Osteoblast (primary cell): ENCODE measurements around the gene DCAF7. TPM values are rescaled to one million over a fixed set of nuclear protein-coding genes. Genes with fewer than 3 reads are reported as not detected.
A peak's percentile ranks its signal among the peaks of the same experiment; 100 is the strongest.

Experiments used
- DNase-seq: peaks from one replicate; pipeline ENCODE4 v3.0.0; 2011; ENCODE audit warnings: low spot score, mixed read lengths; ENCODE audit not compliant: insufficient read length; ENCODE audit errors: missing footprints
- H2AFZ ChIP-seq: 2 replicates; pipeline ENCODE4 v1.6.0; 2011; ENCODE audit warnings: mild to moderate bottlenecking, low read length
- H3K27ac ChIP-seq: 2 replicates; pipeline ENCODE4 v1.5.1; 2011; ENCODE audit warnings: mild to moderate bottlenecking, low read depth, low read length, moderate library complexity
- H3K27me3 ChIP-seq: 2 replicates; pipeline ENCODE4 v1.6.0; 2012; ENCODE audit warnings: mild to moderate bottlenecking, control low read depth, inconsistent platforms, low read length, moderate library complexity; ENCODE audit not compliant: insufficient read depth
- H3K36me3 ChIP-seq: 2 replicates; pipeline ENCODE4 v1.5.1; 2011; ENCODE audit warnings: mild to moderate bottlenecking, low read length, control low read depth, moderate library complexity; ENCODE audit not compliant: insufficient read depth
- H3K4me1 ChIP-seq: 2 replicates; pipeline ENCODE4 v1.5.1; 2011; ENCODE audit warnings: mild to moderate bottlenecking, low read length, control low read depth, moderate library complexity; ENCODE audit not compliant: insufficient read depth
- H3K4me2 ChIP-seq: 2 replicates; pipeline ENCODE4 v1.6.0; 2011; ENCODE audit warnings: mild to moderate bottlenecking, low read length; ENCODE audit not compliant: insufficient read depth
- H3K4me3 ChIP-seq: fragments of 200-600 bp; sonication (generic); 3 replicates; pipeline ENCODE4 v1.5.1; 2012; ENCODE audit warnings: mild to moderate bottlenecking, low read length, inconsistent platforms; ENCODE audit not compliant: insufficient read depth
- H3K79me2 ChIP-seq: 2 replicates; pipeline ENCODE4 v1.6.0; 2012; ENCODE audit warnings: mild to moderate bottlenecking, low read length, control low read depth, inconsistent platforms; ENCODE audit not compliant: insufficient read depth
- H3K9me3 ChIP-seq: 2 replicates; pipeline ENCODE4 v1.5.1; 2011; ENCODE audit warnings: low read depth, low read length, control low read depth
- H4K20me1 ChIP-seq: 2 replicates; pipeline ENCODE4 v1.6.0; 2012; ENCODE audit warnings: mild to moderate bottlenecking, low read length, control low read depth; ENCODE audit not compliant: insufficient read depth
- total RNA-seq: library from RNA; depleted of rRNA; stranded (reverse); fragments of >200 nt; gene quantifications from 2 replicates; pipeline ENCODE4 v1.2.3, GENCODE V29; 2012
- TF ChIP-seq, protein P1 (sequence below): IDR thresholded peaks from 2 replicates; pipeline ENCODE4 v1.5.1; 2011; ENCODE audit warnings: mild to moderate bottlenecking, low read depth, low read length, moderate library complexity; ENCODE audit errors: extremely low read depth

DCAF7 gene
- total RNA-seq, 1 donor: 24.6 TPM

DNA sequence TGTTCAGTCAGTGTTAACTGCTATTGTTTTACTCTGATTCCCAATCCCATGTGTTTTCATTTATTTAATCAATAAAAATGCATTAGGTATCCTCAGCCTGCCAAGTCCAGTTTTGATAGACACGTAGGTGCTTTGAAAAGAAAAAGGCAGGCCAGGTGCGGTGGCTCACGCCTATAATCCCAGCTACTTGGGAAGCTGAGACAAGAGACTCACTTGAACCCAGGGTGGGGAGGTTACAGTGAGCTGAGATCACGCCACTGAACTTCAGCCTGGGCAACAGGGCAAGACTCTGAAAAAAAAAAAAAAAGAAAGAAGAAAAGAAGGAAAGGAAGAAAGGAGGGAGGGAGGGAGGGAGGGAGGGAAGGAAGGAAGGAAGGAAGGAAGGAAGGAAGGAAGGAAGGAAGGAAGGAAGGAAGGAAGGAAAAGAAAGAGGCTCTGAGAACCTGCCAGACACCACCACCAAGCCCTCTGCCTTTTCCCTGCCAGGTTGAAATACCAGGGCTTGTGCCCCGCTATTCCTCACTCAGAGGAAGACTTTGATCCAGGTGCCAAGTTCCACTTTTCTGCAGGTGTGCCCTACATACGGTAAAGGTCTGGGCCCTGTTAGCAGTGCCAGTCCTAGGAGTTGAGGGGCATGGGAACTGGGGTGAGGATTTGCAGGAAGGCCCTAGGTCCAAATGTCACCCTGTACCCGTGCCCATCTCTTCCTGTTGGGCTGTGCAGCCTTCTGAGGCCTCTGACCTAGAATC is 37.2 kb upstream of the DCAF7 start:
- TF ChIP-seq, protein P1, sequence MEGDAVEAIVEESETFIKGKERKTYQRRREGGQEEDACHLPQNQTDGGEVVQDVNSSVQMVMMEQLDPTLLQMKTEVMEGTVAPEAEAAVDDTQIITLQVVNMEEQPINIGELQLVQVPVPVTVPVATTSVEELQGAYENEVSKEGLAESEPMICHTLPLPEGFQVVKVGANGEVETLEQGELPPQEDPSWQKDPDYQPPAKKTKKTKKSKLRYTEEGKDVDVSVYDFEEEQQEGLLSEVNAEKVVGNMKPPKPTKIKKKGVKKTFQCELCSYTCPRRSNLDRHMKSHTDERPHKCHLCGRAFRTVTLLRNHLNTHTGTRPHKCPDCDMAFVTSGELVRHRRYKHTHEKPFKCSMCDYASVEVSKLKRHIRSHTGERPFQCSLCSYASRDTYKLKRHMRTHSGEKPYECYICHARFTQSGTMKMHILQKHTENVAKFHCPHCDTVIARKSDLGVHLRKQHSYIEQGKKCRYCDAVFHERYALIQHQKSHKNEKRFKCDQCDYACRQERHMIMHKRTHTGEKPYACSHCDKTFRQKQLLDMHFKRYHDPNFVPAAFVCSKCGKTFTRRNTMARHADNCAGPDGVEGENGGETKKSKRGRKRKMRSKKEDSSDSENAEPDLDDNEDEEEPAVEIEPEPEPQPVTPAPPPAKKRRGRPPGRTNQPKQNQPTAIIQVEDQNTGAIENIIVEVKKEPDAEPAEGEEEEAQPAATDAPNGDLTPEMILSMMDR: no peak
- Histone ChIP-seq H3K9me3 (no peaks in the 10 kb centered on the region), H2AFZ (no peak overlapping the region), H4K20me1 (no peaks in the 10 kb centered on the region), H3K27me3 (peaks cover 24% of the 10 kb centered on the region), H3K4me3 (no peak overlapping the region), H3K36me3 (no peaks in the 10 kb centered on the region), H3K4me1 (peaks cover 9% of the 10 kb centered on the region), H3K4me2 (no peak overlapping the region), H3K79me2 (no peaks in the 10 kb centered on the region), H3K27ac (no peak overlapping the region)
- DNase-seq: peak; percentile 39

DNA sequence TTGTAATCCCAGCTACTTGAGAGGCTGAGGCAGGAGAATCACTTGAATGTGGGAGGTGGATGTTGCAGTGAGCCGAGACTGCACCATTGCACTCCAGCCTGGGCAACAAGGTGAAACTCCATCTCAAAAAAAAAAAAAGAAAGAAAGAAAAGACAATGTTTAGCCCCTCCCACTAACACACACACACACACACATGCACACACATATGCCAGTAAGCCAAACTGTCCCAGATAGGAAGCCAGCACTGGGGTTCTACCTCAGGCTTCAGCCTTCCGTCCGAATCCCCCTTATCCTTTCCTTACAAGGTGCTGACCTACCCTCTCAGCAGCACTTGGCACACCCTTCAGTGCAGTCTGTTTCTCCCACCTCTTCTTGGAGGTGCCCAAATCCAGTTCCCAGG is 35.8 kb upstream of the DCAF7 start:
- Histone ChIP-seq H3K4me3 (no peak overlapping the region), H3K9me3 (no peaks in the 10 kb centered on the region), H3K79me2 (no peaks in the 10 kb centered on the region), H3K27me3 (peaks cover 24% of the 10 kb centered on the region), H3K4me2 (no peak overlapping the region), H3K4me1 (peaks cover 9% of the 10 kb centered on the region), H3K27ac (no peak overlapping the region), H2AFZ (no peak overlapping the region), H4K20me1 (no peaks in the 10 kb centered on the region), H3K36me3 (no peaks in the 10 kb centered on the region)
- peak; percentile 58 for DNase-seq
- TF ChIP-seq, protein P1: no peak

DNA sequence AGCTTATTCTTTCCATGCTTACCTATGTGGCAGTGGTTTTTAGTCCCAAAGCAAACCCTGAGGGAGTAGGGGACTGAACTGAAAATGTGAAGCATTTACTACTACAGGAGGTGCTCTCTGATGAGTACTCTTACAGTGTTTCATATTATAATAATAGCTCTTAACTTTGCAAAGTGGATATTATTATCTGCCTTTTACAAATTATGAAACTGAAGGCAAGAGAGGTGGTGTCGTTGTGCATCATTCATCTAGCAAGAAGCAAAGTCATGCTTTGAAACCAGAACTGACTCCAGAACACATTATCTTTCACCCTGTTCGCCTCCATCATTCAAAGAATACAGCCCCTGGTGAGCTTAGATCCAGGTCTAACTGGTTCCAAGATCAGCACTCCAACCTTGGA is 35.3 kb upstream of the DCAF7 start:
- Histone ChIP-seq H3K9me3 (no peaks in the 10 kb centered on the region), H3K27ac (no peak overlapping the region), H2AFZ (no peak overlapping the region), H3K36me3 (no peaks in the 10 kb centered on the region), H3K4me3 (no peak overlapping the region), H4K20me1 (no peaks in the 10 kb centered on the region), H3K4me2 (no peak overlapping the region), H3K79me2 (no peaks in the 10 kb centered on the region), H3K27me3 (peaks cover 24% of the 10 kb centered on the region), H3K4me1 (peaks cover 9% of the 10 kb centered on the region)
- TF ChIP-seq, protein P1: no peak
- no peak for DNase-seq

DNA sequence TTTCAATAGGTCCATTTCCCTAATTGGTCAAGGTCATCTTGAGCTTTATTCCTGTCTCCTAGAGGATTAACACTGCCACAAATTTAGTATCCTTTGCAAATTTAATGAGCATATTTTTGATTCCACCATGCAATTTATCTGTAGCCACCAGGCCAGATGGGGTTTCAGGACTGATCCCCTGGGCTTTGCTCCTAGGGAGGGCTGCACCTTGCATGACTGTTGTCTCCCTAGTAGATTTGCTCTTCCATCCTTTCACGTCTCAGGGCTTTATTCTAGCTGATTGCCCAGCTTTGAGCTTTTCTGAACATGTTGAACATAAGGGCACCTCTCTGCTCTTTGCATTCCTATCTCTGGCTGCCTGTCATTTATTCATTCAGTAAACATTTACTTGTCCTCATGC is 34.9 kb upstream of the DCAF7 start:
- Histone ChIP-seq H3K9me3 (no peaks in the 10 kb centered on the region), H3K27ac (no peak overlapping the region), H3K36me3 (no peaks in the 10 kb centered on the region), H3K4me3 (no peak overlapping the region), H4K20me1 (no peaks in the 10 kb centered on the region), H3K27me3 (peaks cover 24% of the 10 kb centered on the region), H3K79me2 (no peaks in the 10 kb centered on the region), H3K4me2 (no peak overlapping the region), H2AFZ (no peak overlapping the region), H3K4me1 (peaks cover 9% of the 10 kb centered on the region)
- DNase-seq: peak; percentile 50
- TF ChIP-seq, protein P1: no peak
